HK-2 (cell line): Measurements from ENCODE around the gene CYP21A2.
"Not testable (repeated sequence)": the region's sequence is repeated elsewhere in the genome, so short reads cannot be mapped to it uniquely, and the experiment has no call there.

Source experiments
- DNase-seq: peaks from one replicate; pipeline ENCODE4 v3.0.0-alpha.2; 2018; ENCODE audit not compliant: unreplicated experiment

Gene CYP21A2

DNA sequence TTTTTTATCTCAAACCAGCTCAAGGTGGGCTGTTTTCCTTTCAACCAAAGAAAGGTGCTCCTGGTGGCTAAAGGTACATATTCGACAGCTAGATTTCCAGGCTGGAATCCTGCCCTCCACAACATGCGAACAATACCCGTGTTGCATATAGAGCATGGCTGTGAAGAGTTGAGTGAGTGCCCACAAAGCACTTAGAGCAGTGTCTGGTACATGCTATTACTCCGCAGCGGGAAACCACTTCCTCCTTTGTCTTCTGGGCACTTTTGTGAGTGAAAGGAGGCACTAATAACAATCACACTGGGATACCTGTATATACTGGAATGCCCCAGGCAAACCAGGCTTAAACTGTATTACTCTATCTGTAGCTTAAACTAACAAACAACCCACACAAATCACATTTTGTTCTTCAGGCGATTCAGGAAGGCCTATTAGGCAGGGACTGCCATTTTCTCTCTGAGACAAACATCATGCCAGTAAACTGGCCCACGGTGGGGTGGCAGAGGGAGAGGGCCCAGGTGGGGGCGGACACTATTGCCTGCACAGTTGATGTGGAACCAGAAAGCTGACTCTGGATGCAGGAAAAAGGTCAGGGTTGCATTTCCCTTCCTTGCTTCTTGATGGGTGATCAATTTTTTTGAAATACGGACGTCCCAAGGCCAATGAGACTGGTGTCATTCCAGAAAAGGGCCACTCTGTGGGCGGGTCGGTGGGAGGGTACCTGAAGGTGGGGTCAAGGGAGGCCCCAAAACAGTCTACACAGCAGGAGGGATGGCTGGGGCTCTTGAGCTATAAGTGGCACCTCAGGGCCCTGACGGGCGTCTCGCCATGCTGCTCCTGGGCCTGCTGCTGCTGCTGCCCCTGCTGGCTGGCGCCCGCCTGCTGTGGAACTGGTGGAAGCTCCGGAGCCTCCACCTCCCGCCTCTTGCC is at the start of gene CYP21A2:
Gene CYP21A2, plus strand, starts transcription at position 818 of the 927 bp plus-strand sequence. Its CDS starts 8 bp downstream, at position 826.
- DNase-seq = not testable (repeated sequence)

DNA sequence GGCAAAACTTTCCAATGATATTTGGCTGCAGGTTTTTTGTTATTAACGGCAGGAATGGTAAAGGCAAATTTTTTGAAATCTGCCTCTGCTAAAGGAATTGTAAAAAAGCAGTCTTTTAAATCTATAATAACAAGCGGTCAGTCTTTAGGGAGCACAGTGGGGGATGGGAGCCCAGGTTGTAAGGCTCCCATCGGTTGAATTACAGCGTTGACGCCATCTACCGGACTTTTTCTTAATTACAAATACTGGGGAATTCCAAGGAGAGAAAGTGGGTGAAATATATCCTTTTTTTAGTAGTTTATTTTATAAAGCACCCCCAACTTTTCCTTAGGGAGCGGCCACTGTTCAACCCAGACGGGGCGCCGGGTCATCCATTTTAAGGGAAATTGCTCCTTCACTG is 48.9 kb upstream of the CYP21A2 start:
- DNase-seq = not testable (repeated sequence)

DNA sequence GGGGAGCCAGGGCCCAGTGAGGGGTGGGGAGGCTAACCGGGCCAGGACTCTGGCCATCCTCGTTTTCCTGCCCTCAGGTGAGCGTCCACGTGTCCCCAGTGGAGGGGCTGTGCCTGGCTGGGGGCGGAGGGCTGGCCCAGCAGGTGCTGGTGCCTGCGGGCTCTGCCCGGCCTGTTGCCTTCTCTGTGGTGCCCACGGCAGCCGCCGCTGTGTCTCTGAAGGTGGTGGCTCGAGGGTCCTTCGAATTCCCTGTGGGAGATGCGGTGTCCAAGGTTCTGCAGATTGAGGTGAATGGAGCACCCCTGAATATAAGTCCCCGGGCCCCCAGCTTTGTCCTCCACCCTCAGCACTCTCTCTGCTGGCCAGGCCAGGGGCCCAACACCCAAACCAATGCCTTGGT is 43.8 kb upstream of the CYP21A2 start:
- not testable (repeated sequence) for DNase-seq

DNA sequence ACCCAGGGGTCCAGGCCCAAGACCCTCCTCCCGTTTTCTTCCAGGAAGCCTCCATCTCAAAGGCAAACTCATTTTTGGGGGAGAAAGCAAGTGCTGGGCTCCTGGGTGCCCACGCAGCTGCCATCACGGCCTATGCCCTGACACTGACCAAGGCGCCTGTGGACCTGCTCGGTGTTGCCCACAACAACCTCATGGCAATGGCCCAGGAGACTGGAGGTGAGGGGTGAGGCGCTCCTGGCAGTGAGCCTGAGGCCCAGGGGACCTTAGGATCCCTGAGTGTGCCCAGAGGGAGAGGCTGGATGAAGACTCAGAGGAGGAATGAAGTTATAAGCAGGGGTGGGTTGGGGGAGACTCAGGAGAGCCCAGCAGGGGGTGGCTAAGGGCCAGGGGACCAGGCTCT is 41.8 kb upstream of the CYP21A2 start:
- not testable (repeated sequence) for DNase-seq

DNA sequence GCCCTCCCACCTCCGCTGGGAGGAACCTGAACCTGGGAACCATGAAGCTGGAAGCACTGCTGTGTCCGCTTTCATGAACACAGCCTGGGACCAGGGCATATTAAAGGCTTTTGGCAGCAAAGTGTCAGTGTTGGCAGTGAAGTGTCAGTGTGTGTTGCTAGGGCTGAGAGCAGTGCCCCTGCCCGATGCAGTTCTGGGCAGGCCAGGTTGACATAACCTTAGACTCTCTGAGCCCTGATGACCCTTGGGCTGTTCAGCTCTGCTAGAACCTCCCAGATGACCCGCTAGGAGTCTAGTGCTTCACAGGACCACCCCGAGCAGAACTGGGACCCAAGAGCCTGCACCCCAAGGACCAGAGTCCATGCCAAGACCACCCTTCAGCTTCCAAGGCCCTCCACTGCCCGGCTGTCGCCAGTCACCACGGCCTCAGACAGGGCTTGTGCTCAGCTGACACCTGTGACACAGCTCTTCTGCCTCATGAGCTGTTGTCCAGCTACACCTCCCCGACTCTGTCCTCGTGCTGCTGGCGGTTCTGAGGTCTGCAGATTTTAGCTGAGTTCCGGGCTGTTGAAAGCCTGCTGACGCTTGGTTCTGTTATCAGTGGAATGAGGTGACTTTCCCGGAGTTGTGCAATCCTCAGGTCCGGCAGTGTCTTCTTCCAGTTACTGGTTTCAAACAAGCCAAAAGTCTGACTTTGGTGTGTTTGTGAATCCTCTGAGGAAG is 35.5 kb upstream of the CYP21A2 start:
- DNase-seq = not testable (repeated sequence)

DNA sequence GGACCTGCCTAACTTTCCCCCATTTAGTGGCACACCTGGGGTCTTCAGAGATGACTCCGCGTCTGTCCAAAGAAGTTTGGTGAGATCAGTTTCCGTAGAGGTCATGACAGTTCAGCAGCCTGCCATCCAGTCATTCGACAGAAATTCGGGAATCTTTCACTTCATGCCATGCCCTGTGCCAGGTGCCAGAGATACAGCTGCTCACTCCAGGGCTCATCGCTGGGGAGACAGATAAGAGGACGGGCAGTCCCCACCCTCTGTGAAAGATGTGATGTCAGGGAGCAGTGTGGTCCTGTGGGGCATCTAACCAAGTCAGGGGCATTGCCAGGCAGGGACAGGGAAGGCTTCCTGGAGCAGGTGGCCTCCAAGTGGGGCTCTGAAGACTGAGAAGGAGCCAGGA is 34.9 kb upstream of the CYP21A2 start:
- DNase-seq = not testable (repeated sequence)

DNA sequence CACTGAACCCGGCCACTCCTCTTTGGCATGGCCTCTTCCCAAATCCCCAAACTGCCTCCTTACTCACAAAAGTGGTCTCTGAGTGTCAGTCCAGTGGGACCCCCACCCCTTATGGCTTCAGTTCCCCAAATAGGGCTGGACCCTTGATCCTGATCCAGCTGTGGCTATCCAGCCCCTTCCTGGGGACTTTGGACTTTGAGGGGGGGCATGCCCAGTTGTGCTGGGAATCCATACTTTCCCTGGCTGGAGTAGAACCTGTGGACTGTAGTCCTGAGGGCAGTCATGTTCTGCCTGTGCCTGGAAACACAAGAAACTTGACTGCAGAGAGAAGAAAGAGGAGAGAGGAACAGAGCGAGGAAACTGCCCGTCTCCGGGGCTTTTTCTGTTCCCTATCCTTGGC is 33.8 kb upstream of the CYP21A2 start:
- not testable (repeated sequence) for DNase-seq

DNA sequence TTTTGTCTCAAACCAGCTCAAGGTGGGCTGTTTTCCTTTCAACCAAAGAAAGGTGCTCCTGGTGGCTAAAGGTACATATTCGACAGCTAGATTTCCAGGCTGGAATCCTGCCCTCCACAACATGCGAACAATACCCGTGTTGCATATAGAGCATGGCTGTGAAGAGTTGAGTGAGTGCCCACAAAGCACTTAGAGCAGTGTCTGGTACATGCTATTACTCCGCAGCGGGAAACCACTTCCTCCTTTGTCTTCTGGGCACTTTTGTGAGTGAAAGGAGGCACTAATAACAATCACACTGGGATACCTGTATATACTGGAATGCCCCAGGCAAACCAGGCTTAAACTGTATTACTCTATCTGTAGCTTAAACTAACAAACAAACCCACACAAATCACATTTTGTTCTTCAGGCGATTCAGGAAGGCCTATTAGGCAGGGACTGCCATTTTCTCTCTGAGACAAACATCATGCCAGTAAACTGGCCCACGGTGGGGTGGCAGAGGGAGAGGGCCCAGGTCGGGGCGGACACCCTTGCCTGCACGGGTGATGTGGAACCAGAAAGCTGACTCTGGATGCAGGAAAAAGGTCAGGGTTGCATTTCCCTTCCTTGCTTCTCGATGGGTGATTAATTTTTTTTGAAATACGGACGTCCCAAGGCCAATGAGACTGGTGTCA is 33.2 kb upstream of the CYP21A2 start:
- DNase-seq = not testable (repeated sequence)

DNA sequence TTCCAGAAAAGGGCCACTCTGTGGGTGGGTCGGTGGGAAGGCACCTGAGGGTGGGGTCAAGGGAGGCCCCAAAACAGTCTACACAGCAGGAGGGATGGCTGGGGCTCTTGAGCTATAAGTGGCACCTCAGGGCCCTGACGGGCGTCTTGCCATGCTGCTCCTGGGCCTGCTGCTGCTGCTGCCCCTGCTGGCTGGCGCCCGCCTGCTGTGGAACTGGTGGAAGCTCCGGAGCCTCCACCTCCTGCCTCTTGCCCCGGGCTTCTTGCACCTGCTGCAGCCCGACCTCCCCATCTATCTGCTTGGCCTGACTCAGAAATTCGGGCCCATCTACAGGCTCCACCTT is 32.7 kb upstream of the CYP21A2 start:
- not testable (repeated sequence) for DNase-seq

DNA sequence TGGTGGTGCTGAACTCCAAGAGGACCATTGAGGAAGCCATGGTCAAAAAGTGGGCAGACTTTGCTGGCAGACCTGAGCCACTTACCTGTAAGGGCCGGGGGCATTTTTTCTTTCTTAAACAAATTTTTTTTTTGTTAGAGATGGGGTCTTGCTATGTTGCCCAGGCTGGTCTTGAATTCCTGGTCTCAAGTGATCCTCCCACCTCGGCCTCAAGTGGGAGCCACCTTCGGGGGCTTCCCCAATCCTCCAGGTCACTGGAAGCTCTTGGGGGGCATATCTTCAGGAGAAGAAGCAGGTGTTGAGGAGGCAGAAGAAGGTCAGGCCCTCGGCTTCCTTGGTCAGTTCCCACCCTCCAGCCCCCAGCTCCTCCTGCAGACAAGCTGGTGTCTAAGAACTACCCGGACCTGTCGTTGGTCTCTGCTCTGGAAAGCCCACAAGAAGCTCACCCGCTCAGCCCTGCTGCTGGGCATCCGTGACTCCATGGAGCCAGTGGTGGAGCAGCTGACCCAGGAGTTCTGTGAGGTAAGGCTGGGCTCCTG is 32.2 kb upstream of the CYP21A2 start:
- DNase-seq = not testable (repeated sequence)

DNA sequence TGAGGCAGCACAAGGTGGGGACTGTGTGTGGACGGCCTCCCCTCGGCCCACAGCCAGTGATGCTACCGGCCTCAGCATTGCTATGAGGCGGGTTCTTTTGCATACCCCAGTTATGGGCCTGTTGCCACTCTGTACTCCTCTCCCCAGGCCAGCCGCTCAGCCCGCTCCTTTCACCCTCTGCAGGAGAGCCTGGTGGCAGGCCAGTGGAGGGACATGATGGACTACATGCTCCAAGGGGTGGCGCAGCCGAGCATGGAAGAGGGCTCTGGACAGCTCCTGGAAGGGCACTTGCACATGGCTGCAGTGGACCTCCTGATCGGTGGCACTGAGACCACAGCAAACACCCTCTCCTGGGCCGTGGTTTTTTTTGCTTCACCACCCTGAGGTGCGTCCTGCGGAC is 31.1 kb upstream of the CYP21A2 start:
- DNase-seq = not testable (repeated sequence)

DNA sequence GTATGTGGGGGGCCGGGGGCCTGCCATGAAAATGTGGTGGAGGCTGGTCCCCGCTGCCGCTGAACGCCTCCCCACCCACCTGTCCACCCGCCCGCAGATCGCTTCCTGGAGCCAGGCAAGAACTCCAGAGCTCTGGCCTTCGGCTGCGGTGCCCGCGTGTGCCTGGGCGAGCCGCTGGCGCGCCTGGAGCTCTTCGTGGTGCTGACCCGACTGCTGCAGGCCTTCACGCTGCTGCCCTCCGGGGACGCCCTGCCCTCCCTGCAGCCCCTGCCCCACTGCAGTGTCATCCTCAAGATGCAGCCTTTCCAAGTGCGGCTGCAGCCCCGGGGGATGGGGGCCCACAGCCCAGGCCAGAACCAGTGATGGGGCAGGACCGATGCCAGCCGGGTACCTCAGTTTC is 30.2 kb upstream of the CYP21A2 start:
- DNase-seq = not testable (repeated sequence)

DNA sequence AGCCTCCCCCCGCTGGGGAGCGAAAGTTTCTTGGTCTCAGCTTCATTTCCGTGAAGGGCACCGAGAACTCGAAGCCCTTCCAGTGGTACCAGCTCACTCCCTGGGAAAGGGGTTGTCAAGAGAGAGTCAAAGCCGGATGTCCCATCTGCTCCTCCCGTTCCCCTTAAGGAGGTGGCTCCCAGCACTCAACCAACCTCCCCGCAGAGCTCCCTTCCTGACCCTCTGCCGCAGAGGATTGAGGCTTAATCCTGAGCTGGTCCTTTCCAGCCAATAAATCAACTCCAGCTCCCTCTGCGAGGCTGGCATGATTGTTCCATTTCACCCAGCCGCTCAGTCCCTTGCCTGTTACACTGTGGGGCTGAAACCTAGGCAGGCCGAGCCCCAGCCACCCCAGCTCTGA is 29.6 kb upstream of the CYP21A2 start:
- DNase-seq = not testable (repeated sequence)

DNA sequence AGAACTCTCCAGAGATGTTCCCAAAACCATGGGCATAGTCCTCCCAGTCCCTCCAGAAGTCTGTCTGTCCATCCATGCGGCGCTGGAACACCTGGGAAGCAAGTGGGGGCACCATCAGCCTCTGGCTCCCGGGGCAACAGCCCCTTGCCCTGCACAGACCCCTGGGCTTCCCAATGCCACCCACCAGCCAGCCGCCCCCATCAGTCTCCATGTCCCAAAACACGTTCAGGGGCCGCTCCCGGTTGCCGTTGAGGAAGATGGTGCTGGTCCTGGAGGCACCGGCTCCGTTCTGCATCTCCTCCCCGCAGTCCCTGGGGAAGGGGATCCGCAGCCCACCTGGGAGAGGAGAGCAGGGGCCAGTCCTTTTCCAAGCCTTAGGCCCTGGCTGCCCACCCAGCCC is 28.7 kb upstream of the CYP21A2 start:
- not testable (repeated sequence) for DNase-seq

DNA sequence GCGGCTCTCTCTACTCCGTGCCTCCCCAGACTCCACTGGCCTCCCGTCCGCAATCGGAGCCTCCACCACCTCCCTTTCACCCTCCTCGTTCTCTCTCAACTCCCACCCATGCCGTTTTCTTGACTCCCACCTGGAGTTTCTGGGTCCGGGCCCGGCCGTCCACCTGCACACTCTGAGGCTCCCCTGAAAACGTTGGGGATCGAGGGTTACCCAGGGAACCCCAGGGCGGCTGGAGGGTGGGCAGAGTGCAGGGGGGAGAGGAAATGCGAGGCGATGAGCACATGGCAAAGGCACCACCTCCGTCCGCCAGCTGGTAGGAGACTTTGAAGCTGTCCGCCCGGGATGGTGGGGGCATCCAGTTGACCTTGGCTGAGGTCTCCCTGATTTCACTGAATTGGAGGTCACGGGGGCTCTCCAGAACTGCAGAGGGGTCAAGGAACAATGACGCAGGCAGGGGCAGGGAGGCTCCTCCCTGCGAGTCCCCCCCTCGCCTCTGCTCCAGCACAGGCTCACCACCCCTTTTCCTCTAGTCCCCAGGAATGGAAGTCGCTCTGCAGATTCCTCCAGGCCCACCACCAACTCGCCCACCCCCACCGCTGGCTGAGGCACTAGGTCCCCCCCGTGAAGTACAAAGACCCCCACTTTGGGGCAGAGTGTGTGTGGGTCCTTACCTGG is 27.2 kb upstream of the CYP21A2 start:
- DNase-seq = not testable (repeated sequence)

DNA sequence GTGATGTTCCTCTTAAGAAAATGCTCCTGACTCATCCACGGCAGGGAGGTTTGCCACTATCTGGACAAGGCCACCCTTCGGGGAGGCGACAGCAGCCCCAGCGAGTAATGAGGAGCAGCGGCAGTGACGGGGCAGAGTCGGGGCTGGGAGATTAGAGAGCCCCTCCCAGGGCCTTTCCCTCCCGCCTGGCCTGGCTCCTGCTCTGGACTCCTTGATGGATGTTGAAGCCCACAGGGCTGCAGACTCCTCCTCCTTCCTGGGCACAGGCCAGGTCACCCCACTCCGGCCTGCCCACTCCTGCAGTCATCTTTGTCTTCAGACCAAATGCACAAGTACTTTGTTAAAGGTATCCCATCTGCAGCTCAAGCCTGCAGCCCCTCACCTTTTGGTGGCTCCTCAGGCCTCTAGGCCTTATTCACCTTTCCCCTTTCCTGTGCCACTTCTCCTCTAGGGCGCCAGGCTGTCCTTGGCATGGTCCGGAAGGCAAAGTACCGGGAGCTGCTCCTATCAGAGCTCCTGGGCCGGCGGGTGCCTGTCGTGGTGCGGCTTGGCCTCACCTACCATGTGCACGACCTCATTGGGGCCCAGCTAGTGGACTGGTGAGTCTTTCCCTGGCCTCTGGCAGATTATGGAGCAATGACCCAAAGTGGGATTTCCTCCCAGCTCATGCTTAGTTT is 25.1 kb upstream of the CYP21A2 start:
- not testable (repeated sequence) for DNase-seq

DNA sequence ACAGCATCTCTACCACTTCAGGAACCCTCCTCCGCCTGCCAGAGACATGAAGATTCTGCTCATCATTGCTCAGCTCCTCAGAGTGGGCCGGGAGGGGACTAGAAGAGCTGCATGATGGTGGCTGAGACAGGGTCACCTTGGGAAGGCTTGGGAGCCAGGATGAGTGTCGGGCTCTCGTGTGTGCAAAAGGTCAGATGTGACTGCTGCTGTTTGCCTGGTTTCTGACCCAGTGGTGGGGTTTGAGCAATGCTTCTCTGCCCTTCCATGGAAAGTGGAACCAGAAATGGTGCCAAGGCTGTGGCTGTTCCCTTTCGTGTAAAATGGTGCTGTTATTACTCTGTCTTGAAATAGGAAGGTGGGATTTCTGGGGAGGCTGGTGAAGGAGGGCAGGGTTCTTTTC is 24.5 kb upstream of the CYP21A2 start:
- not testable (repeated sequence) for DNase-seq

DNA sequence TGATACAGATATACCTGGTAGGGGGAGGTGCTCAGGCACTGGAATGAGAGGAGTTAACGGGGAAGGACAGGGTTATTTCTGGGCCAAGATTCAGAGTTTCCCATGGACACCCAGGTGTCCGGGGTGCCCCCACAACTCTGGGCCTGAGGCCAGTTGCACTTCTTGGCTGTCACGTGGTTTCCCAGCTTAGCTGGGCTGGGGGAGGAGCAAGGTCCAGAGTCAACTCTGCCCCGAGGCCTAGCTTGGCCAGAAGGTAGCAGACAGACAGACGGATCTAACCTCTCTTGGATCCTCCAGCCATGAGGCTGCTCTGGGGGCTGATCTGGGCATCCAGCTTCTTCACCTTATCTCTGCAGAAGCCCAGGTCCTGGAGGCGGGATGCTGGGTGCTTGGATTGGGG is 23.7 kb upstream of the CYP21A2 start, which contains the start of gene C4B:
Gene C4B, plus strand, starts transcription at position 249 of the 400 bp plus-strand sequence. Its CDS starts 51 bp downstream, at position 300.
- not testable (repeated sequence) for DNase-seq

DNA sequence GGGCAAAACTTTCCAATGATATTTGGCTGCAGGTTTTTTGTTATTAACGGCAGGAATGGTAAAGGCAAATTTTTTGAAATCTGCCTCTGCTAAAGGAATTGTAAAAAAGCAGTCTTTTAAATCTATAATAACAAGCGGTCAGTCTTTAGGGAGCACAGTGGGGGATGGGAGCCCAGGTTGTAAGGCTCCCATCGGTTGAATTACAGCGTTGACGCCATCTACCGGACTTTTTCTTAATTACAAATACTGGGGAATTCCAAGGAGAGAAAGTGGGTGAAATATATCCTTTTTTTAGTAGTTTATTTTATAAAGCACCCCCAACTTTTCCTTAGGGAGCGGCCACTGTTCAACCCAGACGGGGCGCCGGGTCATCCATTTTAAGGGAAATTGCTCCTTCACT is 16.1 kb upstream of the CYP21A2 start:
- not testable (repeated sequence) for DNase-seq

DNA sequence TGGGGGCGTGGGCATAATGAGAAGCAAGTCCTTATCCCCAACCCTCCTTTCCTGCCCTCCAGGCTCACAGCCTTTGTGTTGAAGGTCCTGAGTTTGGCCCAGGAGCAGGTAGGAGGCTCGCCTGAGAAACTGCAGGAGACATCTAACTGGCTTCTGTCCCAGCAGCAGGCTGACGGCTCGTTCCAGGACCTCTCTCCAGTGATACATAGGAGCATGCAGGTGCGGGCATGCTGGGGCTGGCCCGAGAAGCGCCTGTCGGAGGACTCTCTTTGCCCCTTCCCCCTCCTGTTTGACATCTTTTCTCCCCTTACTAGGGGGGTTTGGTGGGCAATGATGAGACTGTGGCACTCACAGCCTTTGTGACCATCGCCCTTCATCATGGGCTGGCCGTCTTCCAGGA is 9.6 kb upstream of the CYP21A2 start:
- DNase-seq = not testable (repeated sequence)

DNA sequence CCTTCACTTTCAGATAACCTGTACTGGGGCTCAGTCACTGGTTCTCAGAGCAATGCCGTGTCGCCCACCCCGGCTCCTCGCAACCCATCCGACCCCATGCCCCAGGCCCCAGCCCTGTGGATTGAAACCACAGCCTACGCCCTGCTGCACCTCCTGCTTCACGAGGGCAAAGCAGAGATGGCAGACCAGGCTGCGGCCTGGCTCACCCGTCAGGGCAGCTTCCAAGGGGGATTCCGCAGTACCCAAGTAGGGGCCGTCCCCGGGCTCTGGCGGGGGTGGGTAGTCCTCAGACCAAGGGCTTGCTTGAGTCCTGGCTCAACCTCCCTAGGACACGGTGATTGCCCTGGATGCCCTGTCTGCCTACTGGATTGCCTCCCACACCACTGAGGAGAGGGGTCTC is 8.7 kb upstream of the CYP21A2 start:
- DNase-seq = not testable (repeated sequence)
